ENCODE results near the gene TRMT2B. TPM values are rescaled to one million over a fixed set of nuclear protein-coding genes. Genes with fewer than 3 reads are reported as not detected.

TRMT2B gene
- total RNA-seq, 1 experiment from 2014 or later = 9.5 TPM

GRCh38 chrX:101025126-101025525, 26.8 kb downstream of the TRMT2B start:
- no peak for ATAC-seq
- Histone ChIP-seq H4K20me1 (ENCODE audit: insufficient read depth) (no peaks in the 10 kb centered on the region), H3K27ac (ENCODE audit: low read depth, low read length) (no peak overlapping the region), H3K9me3 (ENCODE audit: control insufficient read depth in 1 of 2, insufficient read depth in 1 of 2, low read depth in 1 of 2, low read length in 2 of 2) (no peaks in the 10 kb centered on the region), H3K9me2 (ENCODE audit: insufficient read depth) (no peaks in the 10 kb centered on the region), H3K9ac (ENCODE audit: low read length) (no peak overlapping the region), H3K4me1 (ENCODE audit: control insufficient read depth in 1 of 2, insufficient read depth in 2 of 2, low read length in 2 of 2) (no peaks in the 10 kb centered on the region), H3K27me3 (ENCODE audit: insufficient read depth, low read length) (no peaks in the 10 kb centered on the region), H2AFZ (ENCODE audit: low read depth, low read length, poor library complexity, severe bottlenecking) (no peak overlapping the region), H3K4me3 (replicated peaks in 1 of 2; ENCODE audit: low read depth in 1 of 2, low read length in 2 of 2) (no peak overlapping the region), H3K4me2 (ENCODE audit: low read length) (no peak overlapping the region), H3K36me3 (ENCODE audit: control insufficient read depth in 1 of 2, insufficient read depth in 2 of 2, low read length in 2 of 2) (no peaks in the 10 kb centered on the region; a peak in 1 of 4 replicates), H3K79me2 (ENCODE audit: insufficient read depth, low read length) (no peaks in the 10 kb centered on the region)
- ChIA-PET CTCF (no interaction called here), RAD21 (ENCODE audit: low non-redundant PET in 1 of 2, low total read pairs in 2 of 2, uncharacterized antibody in 2 of 2, unreplicated experiment in 2 of 2) (no interaction called here), POLR2A (no interaction called here)
- no TSS peak for BruUV-seq (replicated peaks)
- no peak for TF ChIP-seq MAX (IDR thresholded peaks at IDR 0.05)
- no peak for TF ChIP-seq CBX3 (IDR thresholded peaks at IDR 0.05; ENCODE audit: low read depth)
- no peak for TF ChIP-seq FOSL1 (IDR thresholded peaks at IDR 0.05; ENCODE audit: low read depth)
- no peak for TF ChIP-seq REST (IDR thresholded peaks at IDR 0.05; ENCODE audit: low read depth)
- TF ChIP-seq CTCF (IDR thresholded peaks at IDR 0.05 in 2 of 3, conservative IDR thresholded peaks at IDR 0.05 in 1 of 3; ENCODE audit: borderline replicate concordance in 1 of 3, insufficient read depth in 1 of 3, low read depth in 2 of 3, low read length in 2 of 3) = no peak
- TF ChIP-seq SP1 (IDR thresholded peaks at IDR 0.05; ENCODE audit: low read depth) = no peak
- TF ChIP-seq ZFX (IDR thresholded peaks at IDR 0.05) = no peak
- no peak for TF ChIP-seq ELF1 (IDR thresholded peaks at IDR 0.05; ENCODE audit: borderline replicate concordance, low read depth)
- TF ChIP-seq EZH2 (IDR thresholded peaks at IDR 0.05) = no peak
- no peak for TF ChIP-seq POLR2A (IDR thresholded peaks at IDR 0.05; ENCODE audit: borderline replicate concordance, extremely low read depth, insufficient read depth, insufficient read length)
- no peak for TF ChIP-seq POLR2AphosphoS5 (IDR thresholded peaks at IDR 0.05; ENCODE audit: low read depth, low read length)
- no peak for TF ChIP-seq EZH2phosphoT487 (IDR thresholded peaks at IDR 0.05; ENCODE audit: borderline replicate concordance)
- intact Hi-C loops (cut with micrococcal nuclease) = no loop called here
- DNase-seq (ENCODE audit: low read depth, low spot score) = no peak

Measured in HCT116 (cell line).